HepG2 (cell line): ENCODE data around the gene VPS29. TPM values are rescaled to one million over a fixed set of nuclear protein-coding genes. Genes with fewer than 3 reads are reported as not detected.

Experiments used
- ATF7-NPFF ChIP-seq: sonication (generic); formaldehyde crosslinking; IDR thresholded peaks from 2 replicates; pipeline ENCODE4 v1.8.1; 2023; ENCODE audit warnings: mild to moderate bottlenecking, low read depth, missing genetic modification reagents, moderate library complexity
- GPN1 ChIP-seq: sonication (generic); formaldehyde crosslinking; IDR thresholded peaks from 2 replicates; pipeline ENCODE4 v1.5.1; 2020; ENCODE audit warnings: missing genetic modification reagents, borderline replicate concordance
- JDP2 ChIP-seq: sonication (generic); formaldehyde crosslinking; IDR thresholded peaks from 2 replicates; pipeline ENCODE4 v1.8.1; 2022; ENCODE audit warnings: missing genetic modification reagents, borderline replicate concordance
- KAT8 ChIP-seq: IDR thresholded peaks from 2 replicates; pipeline ENCODE4 v1.6.1; 2016; ENCODE audit warnings: missing genetic modification reagents, missing compliant biosample characterization
- KLF13 ChIP-seq: sonication (generic); formaldehyde crosslinking; IDR thresholded peaks from 2 replicates; pipeline ENCODE4 v1.4.0; 2020; ENCODE audit warnings: mild to moderate bottlenecking, missing genetic modification reagents
- MED8 ChIP-seq: sonication (generic); formaldehyde crosslinking; IDR thresholded peaks from 2 replicates; pipeline ENCODE4 v1.8.1; 2023; ENCODE audit warnings: mild to moderate bottlenecking, missing genetic modification reagents; ENCODE audit not compliant: insufficient replicate concordance
- MLLT10 ChIP-seq: sonication (generic); formaldehyde crosslinking; IDR thresholded peaks from 2 replicates; pipeline ENCODE4 v1.4.0; 2020; ENCODE audit warnings: missing genetic modification reagents
- NFIC ChIP-seq: IDR thresholded peaks from 2 replicates; pipeline ENCODE4 v1.6.1; 2012; ENCODE audit warnings: mild to moderate bottlenecking, low read length, inconsistent platforms
- PCBP2 ChIP-seq: fragments of 200-400 bp; formaldehyde crosslinking; optimal IDR thresholded peaks from 2 replicates; pipeline ENCODE3; 2018; ENCODE audit warnings: low read length, low read depth; ENCODE audit not compliant: poor library complexity, severe bottlenecking
- PPARG ChIP-seq: conservative IDR thresholded peaks from 2 replicates; pipeline ENCODE4 v1.6.1; 2016; ENCODE audit warnings: missing biosample characterization, missing genetic modification reagents
- RARG ChIP-seq: sonication (generic); formaldehyde crosslinking; IDR thresholded peaks from 2 replicates; pipeline ENCODE4 v1.4.0; 2020; ENCODE audit warnings: low read depth, mild to moderate bottlenecking, missing genetic modification reagents
- SP140L ChIP-seq: sonication (generic); formaldehyde crosslinking; IDR thresholded peaks from 2 replicates; pipeline ENCODE4 v1.4.0; 2020; ENCODE audit warnings: missing genetic modification reagents, borderline replicate concordance
- TP53 ChIP-seq: sonication (generic); formaldehyde crosslinking; conservative IDR thresholded peaks from 2 replicates; pipeline ENCODE4 v1.4.0; 2020; ENCODE audit warnings: missing genetic modification reagents
- XRCC5 ChIP-seq: fragments of 200-400 bp; formaldehyde crosslinking; optimal IDR thresholded peaks from 2 replicates; pipeline ENCODE3; 2017; ENCODE audit warnings: mild to moderate bottlenecking, low read length
- ZKSCAN5 ChIP-seq: sonication (generic); formaldehyde crosslinking; IDR thresholded peaks from 2 replicates; pipeline ENCODE4 v1.5.1; 2020; ENCODE audit warnings: mild to moderate bottlenecking, missing genetic modification reagents
- ZNF10 ChIP-seq: sonication (generic); formaldehyde crosslinking; IDR thresholded peaks from 2 replicates; pipeline ENCODE4 v1.4.0; 2020; ENCODE audit warnings: mild to moderate bottlenecking, low read depth, missing genetic modification reagents, borderline replicate concordance
- ZNF501 ChIP-seq: sonication (generic); formaldehyde crosslinking; IDR thresholded peaks from 2 replicates; pipeline ENCODE4 v1.5.1; 2020; ENCODE audit warnings: mild to moderate bottlenecking, moderate library complexity, missing genetic modification reagents
- ZNF543 ChIP-seq: sonication (generic); formaldehyde crosslinking; IDR thresholded peaks from 2 replicates; pipeline ENCODE4 v1.4.0; 2020; ENCODE audit warnings: mild to moderate bottlenecking, missing genetic modification reagents
- ZNF776 ChIP-seq: sonication (generic); formaldehyde crosslinking; IDR thresholded peaks from 2 replicates; pipeline ENCODE4 v1.4.0; 2020; ENCODE audit warnings: mild to moderate bottlenecking, missing genetic modification reagents
- ZSCAN25 ChIP-seq: sonication (generic); formaldehyde crosslinking; IDR thresholded peaks from 2 replicates; pipeline ENCODE4 v1.8.0; 2022; ENCODE audit warnings: mild to moderate bottlenecking, missing genetic modification reagents
- polyA plus RNA-seq, 8 experiments: library from polyadenylated mRNA; depleted of rRNA in 3 of 8; stranded (reverse) in 7 of 8; unstranded in 1 of 8; fragments of >200 nt; fragmentation: Illumina TruSeq in 4 of 8; extraction: Trizol in 4 of 8; gene quantifications; 2 replicates each; pipeline versions ENCODE4 v1.2.1 to v1.2.3, GENCODE V29; 2011 to 2016; ENCODE audit warnings: low read depth in 4 of 8, missing spikeins in 1 of 8, mixed read lengths in 1 of 8; ENCODE audit not compliant: insufficient read depth in 1 of 8
- total RNA-seq, 5 experiments: library from RNA; depleted of rRNA; stranded (reverse); fragments of >200 nt; fragmentation: Illumina TruSeq; extraction: Trizol; gene quantifications; 2 replicates each; pipeline ENCODE4 v1.2.3, GENCODE V29; 2016; ENCODE audit warnings: low read depth in 1 of 5
- TF ChIP-seq, protein P1 (sequence below): sonication (generic); formaldehyde crosslinking; IDR thresholded peaks from 2 replicates; pipeline ENCODE4 v1.8.1; 2023; ENCODE audit warnings: mild to moderate bottlenecking, missing genetic modification reagents, borderline replicate concordance
- TF ChIP-seq, protein P2 (sequence below): sonication (generic); formaldehyde crosslinking; IDR thresholded peaks from 2 replicates; pipeline ENCODE4 v1.4.0; 2020; ENCODE audit warnings: missing genetic modification reagents
- TF ChIP-seq, protein P3 (sequence below): sonication (generic); formaldehyde crosslinking; IDR thresholded peaks from 2 replicates; pipeline ENCODE4 v1.5.0; 2020; ENCODE audit warnings: missing genetic modification reagents, mild to moderate bottlenecking, borderline replicate concordance
- TF ChIP-seq, protein P4 (sequence below): sonication (generic); formaldehyde crosslinking; IDR thresholded peaks from 2 replicates; pipeline ENCODE4 v1.8.0; 2022; ENCODE audit warnings: mild to moderate bottlenecking, missing genetic modification reagents, moderate library complexity

VPS29 gene
- total and polyA plus RNA-seq, 2 of the 13 experiments (the other 11 are each of a cell fraction or from before 2014, with no cell fraction given) = 107 to 114 TPM

DNA sequence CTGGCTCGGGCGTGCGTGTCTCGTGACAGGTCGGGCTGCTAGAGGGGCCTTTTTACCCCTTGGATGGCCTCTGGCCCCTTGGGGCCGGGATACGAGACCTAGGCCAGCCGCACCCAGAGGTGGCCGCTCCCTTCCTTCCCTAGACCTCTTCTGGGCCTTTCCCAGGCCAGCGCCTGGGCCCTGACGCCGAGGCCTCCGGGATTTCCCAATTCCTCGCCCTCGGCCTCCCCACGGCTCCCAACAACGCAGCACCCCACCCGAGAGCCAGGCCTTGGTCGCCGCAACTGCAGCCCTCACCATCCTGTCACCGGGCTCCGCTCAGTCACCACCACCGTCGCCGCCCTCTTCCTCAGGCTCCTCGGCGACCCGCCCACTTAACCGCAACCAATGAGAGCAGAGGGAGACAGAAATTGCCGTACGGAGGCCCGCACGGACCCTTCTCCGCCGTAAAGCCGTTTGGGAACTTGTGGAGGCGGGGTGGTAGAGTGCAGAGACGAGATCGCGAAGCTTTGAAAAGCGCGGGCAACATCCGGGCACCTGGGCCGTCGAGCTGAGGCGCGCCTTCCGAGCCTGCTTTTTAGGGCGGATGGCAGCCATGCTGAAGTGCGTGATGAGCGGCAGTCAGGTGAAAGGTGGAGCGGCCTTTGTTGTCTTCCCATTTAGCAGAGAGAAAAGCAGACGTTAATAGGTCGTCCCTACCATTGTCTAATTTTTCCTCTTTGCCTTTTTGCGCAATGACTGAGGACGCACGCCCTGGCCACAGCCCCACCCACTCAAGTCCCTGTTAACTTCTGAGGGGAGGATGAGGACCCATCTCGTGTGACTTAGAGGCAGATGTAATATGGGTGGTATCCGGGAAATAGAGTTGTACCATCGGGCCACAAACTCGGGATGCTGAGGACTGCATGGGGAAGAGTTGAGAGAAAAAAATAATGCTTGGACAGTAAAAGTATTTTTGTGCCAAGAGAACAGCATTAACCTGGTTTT is at the start of gene VPS29, which contains the start of gene RAD9B (continued):
- peak; percentile 75; the same call in 1 of the 2 replicates for TF ChIP-seq PPARG
- peak; percentile 70 for TF ChIP-seq ZSCAN25
- TF ChIP-seq, protein P1, sequence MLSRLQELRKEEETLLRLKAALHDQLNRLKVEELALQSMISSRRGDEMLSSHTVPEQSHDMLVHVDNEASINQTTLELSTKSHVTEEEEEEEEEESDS (CRISPR knock-in tag) = peak; percentile 94; the same call in 1 of the 2 replicates
- TF ChIP-seq ZKSCAN5 = peak; percentile 76; the same call in 1 of the 2 replicates
- TF ChIP-seq, protein P2, sequence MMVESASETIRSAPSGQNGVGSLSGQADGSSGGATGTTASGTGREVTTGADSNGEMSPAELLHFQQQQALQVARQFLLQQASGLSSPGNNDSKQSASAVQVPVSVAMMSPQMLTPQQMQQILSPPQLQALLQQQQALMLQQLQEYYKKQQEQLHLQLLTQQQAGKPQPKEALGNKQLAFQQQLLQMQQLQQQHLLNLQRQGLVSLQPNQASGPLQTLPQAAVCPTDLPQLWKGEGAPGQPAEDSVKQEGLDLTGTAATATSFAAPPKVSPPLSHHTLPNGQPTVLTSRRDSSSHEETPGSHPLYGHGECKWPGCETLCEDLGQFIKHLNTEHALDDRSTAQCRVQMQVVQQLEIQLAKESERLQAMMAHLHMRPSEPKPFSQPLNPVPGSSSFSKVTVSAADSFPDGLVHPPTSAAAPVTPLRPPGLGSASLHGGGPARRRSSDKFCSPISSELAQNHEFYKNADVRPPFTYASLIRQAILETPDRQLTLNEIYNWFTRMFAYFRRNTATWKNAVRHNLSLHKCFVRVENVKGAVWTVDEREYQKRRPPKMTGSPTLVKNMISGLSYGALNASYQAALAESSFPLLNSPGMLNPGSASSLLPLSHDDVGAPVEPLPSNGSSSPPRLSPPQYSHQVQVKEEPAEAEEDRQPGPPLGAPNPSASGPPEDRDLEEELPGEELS (CRISPR knock-in tag) = peak; percentile 57; the same call in 1 of the 2 replicates
- TF ChIP-seq ZNF776 (CRISPR knock-in tag) = peak; percentile 91
- TF ChIP-seq ZNF10 (CRISPR knock-in tag) = 0 out of 2 replicates have a peak, but pooled peaks have one; percentile 52
- TF ChIP-seq, protein P3, sequence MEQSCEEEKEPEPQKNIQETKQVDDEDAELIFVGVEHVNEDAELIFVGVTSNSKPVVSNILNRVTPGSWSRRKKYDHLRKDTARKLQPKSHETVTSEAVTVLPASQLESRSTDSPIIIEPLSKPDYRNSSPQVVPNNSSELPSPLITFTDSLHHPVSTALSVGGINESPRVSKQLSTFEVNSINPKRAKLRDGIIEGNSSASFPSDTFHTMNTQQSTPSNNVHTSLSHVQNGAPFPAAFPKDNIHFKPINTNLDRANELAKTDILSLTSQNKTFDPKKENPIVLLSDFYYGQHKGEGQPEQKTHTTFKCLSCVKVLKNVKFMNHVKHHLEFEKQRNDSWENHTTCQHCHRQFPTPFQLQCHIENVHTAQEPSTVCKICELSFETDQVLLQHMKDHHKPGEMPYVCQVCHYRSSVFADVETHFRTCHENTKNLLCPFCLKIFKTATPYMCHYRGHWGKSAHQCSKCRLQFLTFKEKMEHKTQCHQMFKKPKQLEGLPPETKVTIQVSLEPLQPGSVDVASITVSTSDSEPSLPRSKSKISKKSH (CRISPR knock-in tag) = peak; percentile 95
- peak; percentile 76; the same call in 1 of the 2 replicates for TF ChIP-seq TP53 (CRISPR knock-in tag)
- TF ChIP-seq PCBP2 = no peak
- no peak for TF ChIP-seq JDP2
- peak; percentile 70 for TF ChIP-seq MED8
- TF ChIP-seq SP140L (CRISPR knock-in tag) = peak; percentile 86; the same call in 1 of the 2 replicates
- peak; percentile 93 for TF ChIP-seq KAT8 (CRISPR knock-in tag)
- TF ChIP-seq ZNF501 (CRISPR knock-in tag) = peak; percentile 80
- TF ChIP-seq MLLT10 (CRISPR knock-in tag) = no peak
- TF ChIP-seq GPN1 (CRISPR knock-in tag) = no peak
- no peak for TF ChIP-seq NFIC
- TF ChIP-seq KLF13 (CRISPR knock-in tag) = no peak
- 0 out of 2 replicates have a peak, but pooled peaks have one; percentile 63 for TF ChIP-seq RARG (CRISPR knock-in tag)
- peak; percentile 99 for TF ChIP-seq ZNF543
- peak; percentile 99; the same call in 1 of the 2 replicates for TF ChIP-seq ATF7-NPFF (CRISPR knock-in tag)
- TF ChIP-seq, protein P4, sequence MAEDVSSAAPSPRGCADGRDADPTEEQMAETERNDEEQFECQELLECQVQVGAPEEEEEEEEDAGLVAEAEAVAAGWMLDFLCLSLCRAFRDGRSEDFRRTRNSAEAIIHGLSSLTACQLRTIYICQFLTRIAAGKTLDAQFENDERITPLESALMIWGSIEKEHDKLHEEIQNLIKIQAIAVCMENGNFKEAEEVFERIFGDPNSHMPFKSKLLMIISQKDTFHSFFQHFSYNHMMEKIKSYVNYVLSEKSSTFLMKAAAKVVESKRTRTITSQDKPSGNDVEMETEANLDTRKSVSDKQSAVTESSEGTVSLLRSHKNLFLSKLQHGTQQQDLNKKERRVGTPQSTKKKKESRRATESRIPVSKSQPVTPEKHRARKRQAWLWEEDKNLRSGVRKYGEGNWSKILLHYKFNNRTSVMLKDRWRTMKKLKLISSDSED (CRISPR knock-in tag) = 0 out of 2 replicates have a peak, but pooled peaks have one; percentile 78
- peak; percentile 73 for TF ChIP-seq XRCC5
